Measurements from ENCODE around the gene USH2A. TPM values are rescaled to one million over a fixed set of nuclear protein-coding genes. Genes with fewer than 3 reads are reported as not detected.

Gene USH2A
- polyA plus RNA-seq, 3 donors, result not detected

DNA sequence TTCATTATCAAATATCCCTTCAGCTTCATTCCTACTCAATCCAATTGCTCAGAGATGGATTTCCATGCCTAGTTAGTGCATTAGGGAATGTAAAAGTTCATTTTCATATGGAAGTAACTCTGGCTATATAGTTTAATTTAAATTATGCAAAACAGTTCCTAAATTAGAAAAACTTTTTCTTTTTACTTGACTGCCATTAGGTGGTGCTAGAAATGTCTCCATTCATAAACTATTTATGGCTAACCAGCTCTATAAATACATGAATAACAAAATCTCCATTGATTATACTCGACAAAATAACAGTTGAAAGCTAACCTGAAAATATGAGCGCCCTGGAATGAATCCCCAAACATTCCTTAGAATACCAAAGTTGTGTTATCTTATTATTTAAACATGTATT, 311.4 kb downstream of the USH2A start:
- H3K4me1 Mint-ChIP-seq, result peaks cover 23% of the 10 kb centered on the region
- no peak for DNase-seq
- no peaks in the 10 kb centered on the region for H3K9me3 Mint-ChIP-seq
- intact Hi-C loops (cut with micrococcal nuclease), result no loop called here
- Histone ChIP-seq H3K79me2 (ENCODE audit: insufficient read depth, low read length) (no peaks in the 10 kb centered on the region), H2AFZ (ENCODE audit: insufficient read depth, low read depth, low read length, poor library complexity, severe bottlenecking) (no peak overlapping the region), H3K27ac (ENCODE audit: low read depth in 1 of 2, low read length in 2 of 2) (no peak overlapping the region), H3K9ac (ENCODE audit: insufficient read depth, low read length, poor library complexity, severe bottlenecking) (no peak overlapping the region), H3K4me2 (replicated peaks; ENCODE audit: extremely low read depth, low read length, poor library complexity, severe bottlenecking) (no peak overlapping the region), H3K36me3 (replicated peaks in 1 of 2; ENCODE audit: control insufficient read depth in 1 of 2, insufficient read depth in 2 of 2, low read length in 2 of 2) (no peaks in the 10 kb centered on the region), H3K4me3 (replicated peaks in 1 of 3; ENCODE audit: low read depth in 2 of 3, low read length in 3 of 3) (no peak overlapping the region), H4K20me1 (ENCODE audit: insufficient read depth, low read length) (no peaks in the 10 kb centered on the region), H3K9me3 (replicated peaks in 1 of 2; ENCODE audit: control insufficient read depth in 1 of 2, insufficient read depth in 1 of 2, low read length in 2 of 2) (no peaks in the 10 kb centered on the region), H3K4me1 (ENCODE audit: control insufficient read depth in 1 of 2, insufficient read depth in 2 of 2, low read length in 2 of 2) (peaks cover 9 to 13% of the 10 kb centered on the region in 2 donors), H3K27me3 (ENCODE audit: control insufficient read depth in 2 of 2, insufficient read depth in 2 of 2, low read length in 2 of 2) (no peaks in the 10 kb centered on the region)
- no CpG with 5 or more reads among the region's 2 CpGs for WGBS (ENCODE audit: insufficient coverage)
- no peak overlapping the region for H3K27ac Mint-ChIP-seq
- peaks cover 0 to 2% (median 1%) of the 10 kb centered on the region in 3 donors for H3K27me3 Mint-ChIP-seq (ENCODE audit: low read depth in 3 of 3)
- TF ChIP-seq, protein P1, sequence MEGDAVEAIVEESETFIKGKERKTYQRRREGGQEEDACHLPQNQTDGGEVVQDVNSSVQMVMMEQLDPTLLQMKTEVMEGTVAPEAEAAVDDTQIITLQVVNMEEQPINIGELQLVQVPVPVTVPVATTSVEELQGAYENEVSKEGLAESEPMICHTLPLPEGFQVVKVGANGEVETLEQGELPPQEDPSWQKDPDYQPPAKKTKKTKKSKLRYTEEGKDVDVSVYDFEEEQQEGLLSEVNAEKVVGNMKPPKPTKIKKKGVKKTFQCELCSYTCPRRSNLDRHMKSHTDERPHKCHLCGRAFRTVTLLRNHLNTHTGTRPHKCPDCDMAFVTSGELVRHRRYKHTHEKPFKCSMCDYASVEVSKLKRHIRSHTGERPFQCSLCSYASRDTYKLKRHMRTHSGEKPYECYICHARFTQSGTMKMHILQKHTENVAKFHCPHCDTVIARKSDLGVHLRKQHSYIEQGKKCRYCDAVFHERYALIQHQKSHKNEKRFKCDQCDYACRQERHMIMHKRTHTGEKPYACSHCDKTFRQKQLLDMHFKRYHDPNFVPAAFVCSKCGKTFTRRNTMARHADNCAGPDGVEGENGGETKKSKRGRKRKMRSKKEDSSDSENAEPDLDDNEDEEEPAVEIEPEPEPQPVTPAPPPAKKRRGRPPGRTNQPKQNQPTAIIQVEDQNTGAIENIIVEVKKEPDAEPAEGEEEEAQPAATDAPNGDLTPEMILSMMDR (IDR thresholded peaks at IDR 0.05), result peak; percentile 16
- no peak overlapping the region for H3K4me3 Mint-ChIP-seq
- H3K36me3 Mint-ChIP-seq, result no peaks in the 10 kb centered on the region

DNA sequence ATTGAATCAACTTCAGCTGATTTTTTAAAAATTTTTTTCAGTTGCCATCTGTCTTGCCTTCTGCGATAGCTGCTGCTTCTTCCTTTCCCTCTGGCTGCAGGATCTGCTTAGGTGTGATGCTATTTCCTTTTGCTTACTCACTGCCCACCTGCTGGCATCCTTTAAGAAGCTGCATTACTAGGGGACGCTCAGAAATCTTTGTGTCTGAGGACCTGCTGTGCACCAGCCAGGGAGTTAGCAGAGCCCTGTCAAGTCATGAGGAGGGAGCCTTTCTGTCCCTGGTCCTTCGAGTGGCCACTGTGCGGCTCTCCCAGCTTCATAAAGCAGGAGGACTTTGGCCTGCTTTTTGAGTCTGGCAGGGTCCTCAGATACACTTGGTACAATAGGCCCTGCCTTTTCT, 327.8 kb downstream of the USH2A start:
- Histone ChIP-seq H3K27me3 (ENCODE audit: control insufficient read depth in 2 of 2, insufficient read depth in 2 of 2, low read length in 2 of 2) (no peaks in the 10 kb centered on the region), H3K36me3 (replicated peaks in 1 of 2; ENCODE audit: control insufficient read depth in 1 of 2, insufficient read depth in 2 of 2, low read length in 2 of 2) (no peaks in the 10 kb centered on the region), H3K9me3 (replicated peaks in 1 of 2; ENCODE audit: control insufficient read depth in 1 of 2, insufficient read depth in 1 of 2, low read length in 2 of 2) (no peaks in the 10 kb centered on the region), H3K27ac (ENCODE audit: low read depth in 1 of 2, low read length in 2 of 2) (no peak overlapping the region), H3K4me1 (ENCODE audit: control insufficient read depth in 1 of 2, insufficient read depth in 2 of 2, low read length in 2 of 2) (no peaks in the 10 kb centered on the region), H4K20me1 (ENCODE audit: insufficient read depth, low read length) (no peaks in the 10 kb centered on the region), H2AFZ (ENCODE audit: insufficient read depth, low read depth, low read length, poor library complexity, severe bottlenecking) (no peak overlapping the region), H3K4me3 (replicated peaks in 1 of 3; ENCODE audit: low read depth in 2 of 3, low read length in 3 of 3) (no peak overlapping the region), H3K79me2 (ENCODE audit: insufficient read depth, low read length) (no peaks in the 10 kb centered on the region), H3K9ac (ENCODE audit: insufficient read depth, low read length, poor library complexity, severe bottlenecking) (no peak overlapping the region), H3K4me2 (replicated peaks; ENCODE audit: extremely low read depth, low read length, poor library complexity, severe bottlenecking) (no peak overlapping the region)
- intact Hi-C loops (cut with micrococcal nuclease), result no loop called here
- H3K27me3 Mint-ChIP-seq (ENCODE audit: low read depth in 3 of 3), result peaks cover 0 to 6% (median 3%) of the 10 kb centered on the region in 3 donors
- no peak for DNase-seq
- no peaks in the 10 kb centered on the region for H3K4me1 Mint-ChIP-seq
- H3K27ac Mint-ChIP-seq, result no peak overlapping the region
- H3K36me3 Mint-ChIP-seq, result no peaks in the 10 kb centered on the region
- TF ChIP-seq, protein P1 (IDR thresholded peaks at IDR 0.05), result no peak
- H3K9me3 Mint-ChIP-seq, result peaks cover 0 to 3% (median 0%) of the 10 kb centered on the region in 7 donors
- 85% methylated on average over 4 of the region's 4 CpGs for WGBS (ENCODE audit: insufficient coverage)
- no peak overlapping the region for H3K4me3 Mint-ChIP-seq
